Tibial nerve (tissue), 4 donors: ENCODE measurements around the gene SPC24. TPM values are rescaled to one million over a fixed set of nuclear protein-coding genes. Genes with fewer than 3 reads are reported as not detected.

ENCODE experiments used
- DNase-seq, 2 donors: peaks; one replicate each; pipeline ENCODE4 v3.0.0-alpha.2; 2019; ENCODE audit warnings: low spot score in 2 of 2
- H3K27ac ChIP-seq, 4 donors: fragments of 200-600 bp; sonication (generic) in 3 of 4; one replicate each; pipeline ENCODE4 v1.5.1; 2017 to 2019; ENCODE audit warnings: mild to moderate bottlenecking in 1 of 4
- H3K27me3 ChIP-seq, 2 donors: fragments of 200-600 bp; sonication (generic) in 1 of 2; one replicate each; pipeline versions ENCODE4 v1.5.1 to v1.6.0; 2017 to 2019
- H3K36me3 ChIP-seq, 3 donors: fragments of 200-600 bp; sonication (generic); one replicate each; pipeline ENCODE4 v1.5.1; 2018 to 2019
- H3K4me1 ChIP-seq, 4 donors: fragments of 200-600 bp; sonication (generic) in 3 of 4; one replicate each; pipeline ENCODE4 v1.5.1; 2017 to 2019
- H3K4me3 ChIP-seq, 4 donors: fragments of 200-600 bp; sonication (generic) in 3 of 4; one replicate each; pipeline ENCODE4 v1.5.1; 2017 to 2019; ENCODE audit warnings: mild to moderate bottlenecking in 1 of 4, moderate library complexity in 1 of 4
- H3K9me3 ChIP-seq, 4 donors: fragments of 200-600 bp; sonication (generic) in 3 of 4; one replicate each; pipeline ENCODE4 v1.5.1; 2017 to 2019
- EP300 ChIP-seq, 2 donors: sonication (generic); formaldehyde crosslinking; IDR thresholded peaks; one replicate each; pipeline ENCODE4 v1.6.1; 2017; ENCODE audit warnings: antibody characterized with exemption in 2 of 2, mild to moderate bottlenecking in 1 of 2
- POLR2A ChIP-seq, 2 donors: fragments of 450-650 bp; IDR thresholded peaks; one replicate each; pipeline ENCODE4 v1.6.1; 2017; ENCODE audit warnings: antibody characterized with exemption in 2 of 2, mild to moderate bottlenecking in 2 of 2, moderate library complexity in 2 of 2
- WGBS, 2 donors: methylation state at CpG; one replicate each; pipeline ENCODE4 v1.1.5; 2018; 5-methylcytosine and 5-hydroxymethylcytosine counted together
- total RNA-seq, 4 donors: library from RNA; depleted of rRNA; stranded (reverse); fragments of >200 nt; gene quantifications; one replicate each; pipeline ENCODE4 v1.1.0, GENCODE V29; 2016
- TF ChIP-seq, protein P1 (sequence below), 5 experiments: fragments of 200-600 bp in 3 of 5; fragments of 450-650 bp in 2 of 5; sonication (generic) in 3 of 5; IDR thresholded peaks; one replicate each; pipeline ENCODE4 v1.5.1; 2016 to 2019; ENCODE audit warnings: antibody characterized with exemption in 5 of 5, mild to moderate bottlenecking in 3 of 5, moderate library complexity in 2 of 5

The SPC24 gene
- total RNA-seq, 4 donors from 2014 or later: 2.6 to 20.4 (median 4.4) TPM

DNA sequence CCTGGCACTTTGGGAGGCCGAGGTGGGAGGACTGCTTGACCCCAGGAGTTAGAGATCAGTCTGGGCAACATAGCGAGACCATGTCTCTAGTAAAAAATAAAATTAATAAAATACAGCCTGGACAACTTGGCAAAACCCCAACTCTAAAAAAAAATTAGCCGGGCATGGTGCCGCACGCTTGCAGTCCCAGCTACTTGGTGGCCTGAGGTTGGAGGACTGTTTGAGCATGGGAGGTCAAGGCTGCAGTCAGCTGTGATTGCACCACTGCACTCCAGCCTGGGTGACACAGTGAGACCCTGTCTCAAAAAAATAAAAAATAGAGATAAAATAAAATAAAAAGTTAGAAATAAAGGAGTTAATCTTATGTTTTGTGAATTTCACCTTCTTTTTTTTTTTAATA lies 15.6 kb upstream of the SPC24 start:
- H3K27ac ChIP-seq: peak overlapping the region in 1 of 4 donors; percentile 49
- H3K27me3 ChIP-seq: no peaks in the 10 kb centered on the region
- no peaks in the 10 kb centered on the region for H3K9me3 ChIP-seq
- WGBS, 2 donors: 66 to 75% methylated on average over 5 of the region's 5 CpGs
- H3K36me3 ChIP-seq: peaks cover 0 to 99% (median 28%) of the 10 kb centered on the region in 3 donors
- H3K4me3 ChIP-seq: no peak overlapping the region
- peaks cover 0 to 11% (median 6%) of the 10 kb centered on the region in 4 donors for H3K4me1 ChIP-seq
- TF ChIP-seq, protein P1, sequence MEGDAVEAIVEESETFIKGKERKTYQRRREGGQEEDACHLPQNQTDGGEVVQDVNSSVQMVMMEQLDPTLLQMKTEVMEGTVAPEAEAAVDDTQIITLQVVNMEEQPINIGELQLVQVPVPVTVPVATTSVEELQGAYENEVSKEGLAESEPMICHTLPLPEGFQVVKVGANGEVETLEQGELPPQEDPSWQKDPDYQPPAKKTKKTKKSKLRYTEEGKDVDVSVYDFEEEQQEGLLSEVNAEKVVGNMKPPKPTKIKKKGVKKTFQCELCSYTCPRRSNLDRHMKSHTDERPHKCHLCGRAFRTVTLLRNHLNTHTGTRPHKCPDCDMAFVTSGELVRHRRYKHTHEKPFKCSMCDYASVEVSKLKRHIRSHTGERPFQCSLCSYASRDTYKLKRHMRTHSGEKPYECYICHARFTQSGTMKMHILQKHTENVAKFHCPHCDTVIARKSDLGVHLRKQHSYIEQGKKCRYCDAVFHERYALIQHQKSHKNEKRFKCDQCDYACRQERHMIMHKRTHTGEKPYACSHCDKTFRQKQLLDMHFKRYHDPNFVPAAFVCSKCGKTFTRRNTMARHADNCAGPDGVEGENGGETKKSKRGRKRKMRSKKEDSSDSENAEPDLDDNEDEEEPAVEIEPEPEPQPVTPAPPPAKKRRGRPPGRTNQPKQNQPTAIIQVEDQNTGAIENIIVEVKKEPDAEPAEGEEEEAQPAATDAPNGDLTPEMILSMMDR (IDR thresholded peaks at IDR 0.05): no peak
- TF ChIP-seq EP300 (IDR thresholded peaks at IDR 0.05) (no peak), POLR2A (IDR thresholded peaks at IDR 0.05) (no peak)
- no peak for DNase-seq

DNA sequence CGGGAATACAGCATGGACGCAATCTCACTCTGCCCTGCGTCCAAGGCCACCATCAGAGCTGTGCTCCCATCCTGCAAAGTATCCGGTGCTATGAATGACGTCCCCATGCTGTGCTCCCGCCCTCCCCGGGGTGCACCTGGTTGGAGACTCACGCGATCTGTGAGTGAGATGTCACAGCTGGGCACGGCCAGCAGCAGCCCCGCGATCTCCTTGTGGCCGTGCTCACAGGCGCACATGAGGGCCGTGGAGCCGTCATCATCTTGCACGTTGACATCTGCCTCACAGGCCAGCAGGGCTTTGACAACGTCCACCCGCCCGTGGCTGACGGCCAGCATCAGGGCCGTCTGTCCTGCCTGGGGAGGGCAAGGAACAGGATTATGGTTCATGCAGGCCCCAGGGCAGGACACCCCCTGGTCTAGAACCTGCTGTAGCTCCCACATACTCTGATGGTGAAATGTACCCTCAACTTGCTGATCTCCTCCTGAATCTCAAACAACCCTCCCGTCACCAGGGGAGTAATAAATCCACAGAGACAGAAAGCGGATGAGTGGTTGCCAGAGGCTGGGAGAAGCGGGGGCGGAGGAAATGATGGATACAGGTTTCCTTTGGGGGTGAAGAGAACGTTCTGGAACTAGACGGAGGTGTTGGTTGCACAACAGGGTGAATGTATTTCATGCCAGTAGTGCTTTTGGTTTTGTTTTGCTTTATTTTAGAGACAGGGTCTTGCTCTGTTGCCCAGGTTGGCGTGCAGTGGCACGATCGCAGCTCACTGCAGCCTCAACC lies 14.5 kb upstream of the SPC24 start:
- Histone ChIP-seq H3K9me3 (no peaks in the 10 kb centered on the region), H3K27ac (no peak overlapping the region), H3K36me3 (peaks cover 0 to 91% (median 28%) of the 10 kb centered on the region in 3 donors), H3K4me1 (peaks cover 0 to 22% (median 15%) of the 10 kb centered on the region in 4 donors), H3K27me3 (no peaks in the 10 kb centered on the region), H3K4me3 (no peak overlapping the region)
- WGBS, 2 donors: 85 to 88% methylated on average over 31 of the region's 31 CpGs
- TF ChIP-seq, protein P1 (IDR thresholded peaks at IDR 0.05): no peak
- TF ChIP-seq EP300 (IDR thresholded peaks at IDR 0.05) (no peak), POLR2A (IDR thresholded peaks at IDR 0.05) (no peak)
- DNase-seq: no peak

DNA sequence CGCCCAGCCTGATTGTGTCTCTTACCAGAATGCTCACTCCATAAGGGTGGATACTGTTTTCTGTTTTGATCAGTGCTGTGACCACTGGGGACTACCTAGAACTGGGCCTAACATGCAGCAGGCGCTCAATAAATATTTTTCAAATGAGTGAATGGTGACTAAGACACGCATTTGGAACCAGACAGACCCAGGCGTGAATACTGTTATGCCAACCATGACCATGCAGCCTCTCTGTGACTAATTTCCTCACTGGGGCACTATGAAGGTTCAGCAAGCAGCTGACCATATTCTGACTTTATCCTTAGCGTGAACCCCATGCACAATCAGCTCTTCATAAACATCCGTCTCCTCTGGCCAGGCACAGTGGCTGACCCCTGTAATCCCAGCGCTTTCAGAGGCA lies 13.0 kb upstream of the SPC24 start:
- Histone ChIP-seq H3K36me3 (peaks cover 0 to 79% (median 21%) of the 10 kb centered on the region in 3 donors), H3K9me3 (no peaks in the 10 kb centered on the region), H3K27ac (peak overlapping the region in 2 of 4 donors; percentile 54 to 90), H3K4me3 (no peak overlapping the region), H3K4me1 (peaks cover 0 to 37% (median 28%) of the 10 kb centered on the region in 4 donors), H3K27me3 (no peaks in the 10 kb centered on the region)
- 72 to 78% methylated on average over 7 of the region's 7 CpGs for WGBS, 2 donors
- TF ChIP-seq EP300 (IDR thresholded peaks at IDR 0.05): no peak
- no peak for TF ChIP-seq POLR2A (IDR thresholded peaks at IDR 0.05)
- TF ChIP-seq, protein P1 (IDR thresholded peaks at IDR 0.05): no peak
- DNase-seq: no peak

DNA sequence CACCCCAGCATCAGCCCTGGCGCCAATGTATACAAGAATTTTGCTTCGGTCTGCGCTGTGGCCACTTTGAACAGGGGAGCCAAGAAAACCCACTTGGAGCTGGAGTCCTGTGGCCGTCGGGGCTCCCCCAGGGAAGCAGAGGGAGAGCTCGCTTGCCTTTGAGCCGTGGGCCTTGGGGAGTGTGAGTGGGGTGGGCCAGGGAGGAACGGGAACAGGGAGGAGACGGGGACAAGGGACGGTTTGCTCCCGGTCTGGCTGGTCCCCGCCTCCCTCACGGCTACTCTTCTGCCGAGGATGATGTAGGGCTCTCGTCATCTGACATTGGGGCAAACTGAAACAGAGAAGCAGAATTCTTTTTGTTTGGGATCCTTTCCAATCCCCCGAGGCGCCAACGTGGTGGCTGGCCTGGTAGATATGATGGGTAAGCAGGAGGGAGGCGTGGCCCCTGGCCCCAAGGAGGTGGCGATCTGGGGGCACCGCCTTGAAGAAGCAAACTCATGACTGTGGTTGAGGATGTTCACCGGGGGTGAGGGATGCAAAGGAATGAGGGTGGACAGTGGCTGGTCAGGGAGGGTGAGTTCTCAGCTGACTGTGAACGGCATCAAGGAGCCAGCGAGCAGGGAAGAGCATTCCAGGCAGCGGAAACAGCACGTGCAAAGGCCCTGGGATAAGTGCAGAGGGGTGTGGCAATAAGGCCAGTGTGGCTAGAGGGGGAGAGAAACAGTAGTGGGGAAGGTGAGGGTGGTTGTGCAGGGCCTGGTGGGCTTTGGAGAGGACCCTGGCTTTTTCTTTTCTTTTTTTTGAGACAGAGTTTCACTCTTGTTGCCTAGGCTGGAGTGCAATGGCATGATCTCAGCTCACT lies 10.9 kb upstream of the SPC24 start:
- WGBS, 2 donors: 51 to 53% methylated on average over 26 of the region's 26 CpGs
- no peaks in the 10 kb centered on the region for H3K9me3 ChIP-seq
- peaks cover 0 to 61% (median 21%) of the 10 kb centered on the region in 3 donors for H3K36me3 ChIP-seq
- no peaks in the 10 kb centered on the region for H3K27me3 ChIP-seq
- H3K4me3 ChIP-seq: no peak overlapping the region
- peak overlapping the region; percentile 75 to 97 (median 86) for H3K27ac ChIP-seq
- DNase-seq: peak in 1 of 2 donors; percentile 34
- peaks cover 0 to 44% (median 31%) of the 10 kb centered on the region in 4 donors for H3K4me1 ChIP-seq
- peak in 1 of 2 donors; percentile 47 for TF ChIP-seq EP300 (IDR thresholded peaks at IDR 0.05)
- TF ChIP-seq, protein P1 (IDR thresholded peaks at IDR 0.05): no peak
